Muscle of arm (tissue), 12 donors: Measurements from ENCODE around the gene HIVEP3. TPM values are rescaled to one million over a fixed set of nuclear protein-coding genes. Genes with fewer than 3 reads are reported as not detected.
"Not testable (repeated sequence)": the region's sequence is repeated elsewhere in the genome, so short reads cannot be mapped to it uniquely, and the experiment has no call there.

ENCODE experiments used
- DNase-seq: peaks from one replicate; pipeline ENCODE4 v3.0.0-alpha.2; 2013
- polyA plus RNA-seq, 12 donors: library from polyadenylated mRNA; unstranded; fragments of 120-200 nt; gene quantifications; one replicate each; pipeline ENCODE4 v1.2.1, GENCODE V29; 2013; ENCODE audit not compliant: insufficient read length in 12 of 12

The HIVEP3 gene
- polyA plus RNA-seq, 12 donors = 1.9 to 3.7 (median 2.3) TPM; not detected in 1

DNA sequence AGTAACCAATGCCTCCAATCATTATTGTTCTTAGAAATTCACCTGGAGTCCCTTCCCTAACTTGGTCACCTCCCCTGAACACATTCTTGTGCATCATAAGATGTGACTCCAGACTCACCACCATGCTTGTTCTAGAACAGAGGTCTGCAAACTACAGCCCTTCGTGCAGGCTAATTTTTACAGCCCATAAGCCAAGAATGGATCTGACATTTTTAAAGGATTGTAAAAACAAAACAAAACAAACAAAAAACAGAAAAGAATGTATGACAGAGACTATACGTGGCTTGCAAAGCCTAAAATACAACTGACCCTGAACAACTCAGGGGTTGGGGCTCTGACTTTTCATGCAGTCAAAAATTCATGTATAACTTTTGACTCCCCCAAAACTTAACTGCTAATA, 6.2 kb upstream of the HIVEP3 start:
- no peak for DNase-seq

DNA sequence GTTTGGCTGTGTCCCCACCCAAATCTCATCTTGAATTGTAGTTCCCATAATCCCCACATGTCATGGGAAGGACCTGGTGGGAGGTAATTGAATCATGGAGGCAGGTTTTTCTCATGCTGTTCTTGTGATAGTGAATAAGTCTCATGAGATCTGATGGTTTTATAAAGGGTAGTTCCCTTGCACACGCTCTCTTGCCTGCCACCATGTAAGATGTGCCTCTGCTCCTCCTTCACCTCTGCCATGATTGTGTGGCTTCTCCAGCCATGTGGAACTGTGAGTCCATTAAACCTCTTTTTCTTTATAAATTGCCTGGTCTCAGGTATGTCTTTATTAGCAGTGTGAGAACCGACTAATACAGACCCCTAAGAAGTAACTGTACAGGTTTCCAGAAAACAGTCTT, 2.5 kb upstream of the HIVEP3 start:
- not testable (repeated sequence) for DNase-seq

DNA sequence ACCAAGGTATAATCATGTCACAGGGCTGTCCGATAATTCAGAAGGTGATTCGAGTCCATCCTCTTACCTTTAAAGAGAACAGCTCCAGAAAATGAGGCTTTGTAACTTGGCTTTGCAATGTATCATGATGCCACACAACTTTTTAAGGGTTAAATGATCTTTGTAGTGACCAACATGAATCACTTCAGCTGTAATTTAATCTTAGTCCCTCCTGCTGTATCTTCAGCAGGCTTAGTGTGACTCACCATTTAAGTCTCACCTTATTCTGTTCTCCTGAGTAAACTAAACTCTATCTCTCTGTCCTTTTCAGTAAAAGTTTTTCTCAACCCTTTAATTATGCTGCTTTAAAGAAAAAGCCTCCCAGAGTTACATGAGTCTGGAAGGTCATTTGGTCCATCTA, 1.9 kb upstream of the HIVEP3 start:
- no peak for DNase-seq

DNA sequence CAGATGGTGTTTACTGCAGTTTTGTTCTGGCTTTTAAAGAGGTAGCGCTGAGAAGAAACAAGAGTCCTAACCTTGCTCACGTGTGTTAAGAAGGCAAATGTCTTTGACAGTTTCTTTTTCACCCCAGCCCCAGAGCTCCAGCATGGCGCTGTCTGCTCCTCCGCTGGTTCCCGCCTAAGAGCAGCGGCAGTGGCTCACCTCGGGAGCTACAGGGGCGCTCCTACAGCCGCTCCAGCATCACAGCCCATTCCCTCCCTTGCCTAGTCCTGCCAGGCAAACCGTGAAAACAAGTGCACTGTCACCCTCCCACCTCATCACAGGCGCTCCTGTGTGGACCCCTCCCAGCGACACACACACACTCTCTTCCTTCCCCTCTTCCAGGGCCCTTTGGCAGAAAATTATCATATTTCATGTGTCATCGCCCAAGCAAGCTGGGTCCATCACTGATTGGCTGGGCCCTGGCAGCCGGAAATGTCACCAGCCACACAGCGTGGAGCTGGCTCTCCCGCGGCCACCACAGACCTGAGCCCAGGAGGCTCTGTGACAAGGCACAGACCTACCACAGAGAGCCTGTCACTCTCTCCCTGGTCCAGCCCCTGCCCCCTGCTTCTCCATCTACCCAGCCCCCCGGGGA, 1.2 kb upstream of the HIVEP3 start:
- no peak for DNase-seq

DNA sequence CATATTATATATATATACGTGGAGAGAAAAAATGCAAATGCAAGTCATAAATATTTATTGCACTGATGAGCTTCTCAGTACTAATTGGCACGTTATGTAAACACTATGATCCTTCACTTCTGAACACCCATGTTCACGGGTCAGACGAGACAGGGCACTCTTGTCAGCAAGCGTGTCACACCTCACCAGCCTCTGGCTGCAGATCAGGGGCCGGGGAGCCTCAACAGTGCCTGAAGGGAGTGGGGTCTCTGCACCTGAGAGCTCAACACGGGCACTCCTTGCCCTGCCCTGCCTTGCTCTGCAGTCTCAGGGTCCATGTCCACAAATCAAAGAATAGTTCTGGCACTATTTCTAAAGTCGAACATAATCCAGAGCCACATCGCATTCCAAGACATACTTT, 409 bp upstream of the HIVEP3 start:
- DNase-seq = no peak

DNA sequence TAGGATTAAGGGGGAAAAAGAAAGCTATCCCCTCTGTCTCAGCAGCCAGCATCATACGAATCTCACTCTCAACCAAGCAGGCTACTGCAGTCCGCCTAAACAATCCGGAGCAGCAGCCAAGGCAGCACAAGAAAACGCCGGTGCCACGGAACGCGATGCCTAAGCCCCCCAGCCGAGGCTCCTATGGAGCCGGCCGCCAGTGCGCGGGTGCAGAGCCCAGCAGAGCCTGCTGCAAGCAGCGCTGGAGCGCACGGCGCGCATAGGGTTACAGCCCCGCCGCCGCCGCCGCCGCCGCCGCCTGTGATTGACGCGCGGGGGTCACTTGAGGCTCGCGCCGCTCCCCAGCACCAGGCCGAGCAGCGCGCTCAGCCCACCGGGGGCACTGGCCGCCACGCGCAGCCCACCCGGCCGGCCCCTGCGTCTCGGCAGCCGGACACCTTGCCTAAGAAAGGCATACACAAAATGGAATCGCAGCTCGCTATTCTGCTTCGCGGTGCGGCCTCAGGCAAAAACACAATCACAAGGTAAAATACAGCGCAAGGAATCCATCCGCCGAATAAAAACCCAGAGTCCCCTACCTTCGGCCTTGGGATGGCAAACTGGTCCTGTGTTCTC, 780 bp downstream of the HIVEP3 start:
- no peak for DNase-seq

DNA sequence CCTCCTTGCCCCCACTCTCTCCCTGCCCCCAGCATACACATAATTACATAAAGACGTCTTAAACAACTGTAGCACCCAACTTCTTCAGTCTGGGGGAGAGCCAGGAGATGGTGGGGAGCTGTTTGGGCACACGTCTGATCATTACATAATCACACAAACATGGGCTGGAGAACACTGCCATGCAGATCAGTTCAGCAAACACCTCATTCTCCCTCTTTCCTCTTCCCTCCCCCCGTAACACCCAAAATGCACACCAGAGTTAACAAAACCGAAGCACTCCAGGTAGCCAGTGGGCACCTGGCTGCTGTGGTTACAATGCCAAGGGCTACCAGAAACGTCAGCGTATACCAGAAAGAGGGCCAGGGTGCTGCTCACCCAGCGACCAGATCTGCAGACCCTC, 1.6 kb downstream of the HIVEP3 start:
- DNase-seq = no peak

DNA sequence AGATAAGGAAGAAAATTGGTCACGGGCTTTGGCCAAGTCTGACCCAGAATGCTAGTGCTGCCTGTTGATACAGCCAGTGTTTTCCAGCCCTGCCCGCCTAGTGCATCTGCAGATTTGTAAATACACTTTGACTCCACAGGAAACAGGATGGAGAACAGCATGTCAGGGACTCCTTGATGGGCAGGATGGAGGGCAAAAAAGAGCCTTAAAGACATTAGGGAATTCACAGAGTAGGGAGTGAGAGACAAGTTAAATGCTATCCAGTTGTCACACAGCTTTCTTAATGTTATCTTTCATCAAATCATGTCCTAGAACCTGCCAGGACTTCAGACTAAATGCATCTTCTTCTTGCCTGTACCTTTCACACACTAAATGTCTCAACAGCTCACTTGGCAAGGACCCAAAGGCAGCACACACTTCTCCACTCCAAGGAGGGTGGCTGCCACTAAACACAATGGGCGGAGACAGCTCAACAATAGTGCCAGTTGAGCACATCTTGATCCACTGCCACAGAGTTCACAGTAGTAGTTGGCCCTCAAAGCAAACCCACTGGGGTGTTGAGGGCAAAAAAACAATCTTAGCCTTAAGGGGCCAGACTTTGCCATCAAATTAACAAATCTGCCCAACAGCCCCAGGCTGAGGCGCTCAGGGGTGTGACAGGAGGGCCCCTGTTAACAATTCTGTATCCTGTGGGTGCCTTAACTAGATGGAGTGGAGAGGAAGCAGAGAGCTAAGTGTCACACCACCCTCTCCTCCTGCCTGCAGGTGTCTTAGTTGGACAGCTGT, 2.7 kb downstream of the HIVEP3 start:
- no peak for DNase-seq

DNA sequence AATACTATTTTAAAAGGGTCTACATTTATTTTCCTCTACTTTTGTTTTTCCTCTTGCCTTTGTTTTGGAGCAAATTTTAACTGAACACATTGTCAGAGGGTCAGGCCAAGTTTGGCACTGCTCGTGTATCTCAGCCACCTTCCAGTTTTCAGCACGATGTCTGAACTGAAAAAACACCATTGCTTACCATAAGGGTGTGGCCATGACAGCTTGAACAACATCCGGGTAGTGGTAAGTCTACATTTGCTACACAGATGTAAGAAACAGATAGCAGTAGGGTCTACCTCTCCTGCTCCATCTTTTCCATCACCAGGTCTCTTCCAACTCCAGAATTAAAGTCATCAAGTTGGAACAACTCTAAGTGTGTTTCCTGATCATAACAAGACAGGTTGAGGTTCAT, 4.2 kb downstream of the HIVEP3 start:
- no peak for DNase-seq

DNA sequence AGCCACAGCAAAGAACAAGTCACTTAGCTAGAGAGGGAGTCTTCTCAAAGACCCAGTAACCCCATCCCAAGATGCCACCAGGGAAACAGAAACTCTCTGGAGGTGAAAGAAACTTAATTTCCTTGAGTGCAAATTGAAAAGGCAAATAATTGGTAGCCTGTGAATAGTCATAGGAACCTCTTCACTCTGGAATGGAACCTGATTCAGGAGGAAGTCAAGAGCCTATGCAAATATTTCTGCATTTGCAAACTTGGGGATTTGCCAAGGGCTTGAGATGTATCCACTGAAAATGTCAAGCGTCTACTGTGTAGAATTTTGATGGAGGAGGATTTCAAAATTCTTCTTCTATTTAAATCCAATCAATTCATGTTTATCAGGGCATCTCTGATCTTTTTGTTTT, 5.7 kb downstream of the HIVEP3 start:
- no peak for DNase-seq

DNA sequence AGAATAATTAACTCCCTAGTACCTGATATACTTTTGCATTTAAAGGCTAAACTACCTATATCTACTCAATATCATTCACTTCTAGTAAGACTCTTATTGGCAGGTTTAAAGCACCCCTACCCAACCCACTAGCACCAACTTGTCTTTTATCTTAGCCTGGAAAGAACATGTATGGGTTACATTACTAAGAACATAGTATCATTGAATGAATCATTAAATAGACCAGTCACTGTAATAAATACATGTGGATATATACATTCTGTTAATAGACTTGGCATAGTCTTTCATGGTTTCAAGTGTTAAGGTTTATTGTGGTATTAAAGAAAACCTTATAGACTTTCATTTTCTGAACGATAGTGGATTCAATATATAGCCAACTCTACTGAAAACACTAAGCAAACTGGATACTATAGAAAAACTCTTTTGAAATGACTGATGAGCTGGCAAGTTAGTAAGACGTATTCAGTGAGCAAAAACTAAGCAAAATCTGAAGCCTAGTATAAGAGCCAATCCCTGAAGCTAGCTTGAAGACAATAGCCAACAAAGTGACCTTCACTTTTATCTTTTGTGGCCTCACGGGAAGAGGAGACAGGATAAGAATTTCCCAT, 10.3 kb downstream of the HIVEP3 start:
- DNase-seq = no peak

DNA sequence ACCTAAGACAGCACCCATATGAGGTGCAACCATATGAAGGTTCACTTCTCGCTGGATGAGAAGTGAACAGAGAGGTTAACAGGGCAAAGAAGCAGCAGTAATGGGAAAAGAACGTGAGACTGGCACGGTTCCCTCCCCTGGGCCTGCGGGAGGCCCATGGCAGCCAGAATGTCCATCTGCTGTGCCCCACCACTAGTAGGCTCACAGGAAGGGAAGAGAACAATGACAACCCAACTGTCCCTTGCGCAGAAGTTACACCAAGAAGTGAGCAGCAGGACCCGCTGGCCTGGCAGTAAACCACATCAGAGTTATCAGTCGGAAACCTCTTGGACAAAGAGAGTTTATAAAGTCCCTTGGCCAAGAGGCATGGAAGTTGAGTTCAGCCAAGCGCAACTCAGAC, 11.3 kb downstream of the HIVEP3 start:
- no peak for DNase-seq

DNA sequence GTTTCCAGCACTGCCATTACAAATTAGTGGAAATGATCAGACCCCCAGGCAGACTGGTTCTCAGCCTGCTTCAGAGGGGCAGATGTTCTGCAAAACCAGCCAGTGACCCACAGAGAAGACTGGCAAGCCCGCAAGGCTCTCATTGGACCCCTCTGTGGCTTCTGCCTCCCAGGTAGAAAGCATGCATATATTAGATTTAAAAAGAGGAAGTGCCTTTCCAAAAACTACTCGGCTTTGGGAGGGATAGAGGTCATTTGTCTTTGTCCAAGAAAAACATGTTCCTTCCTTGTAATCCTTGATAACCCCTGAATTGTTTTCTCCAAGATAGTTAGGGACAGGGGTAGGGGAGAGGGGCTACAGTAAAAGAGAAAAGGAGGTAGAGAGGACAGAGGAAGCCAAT, 11.8 kb downstream of the HIVEP3 start:
- DNase-seq = no peak

DNA sequence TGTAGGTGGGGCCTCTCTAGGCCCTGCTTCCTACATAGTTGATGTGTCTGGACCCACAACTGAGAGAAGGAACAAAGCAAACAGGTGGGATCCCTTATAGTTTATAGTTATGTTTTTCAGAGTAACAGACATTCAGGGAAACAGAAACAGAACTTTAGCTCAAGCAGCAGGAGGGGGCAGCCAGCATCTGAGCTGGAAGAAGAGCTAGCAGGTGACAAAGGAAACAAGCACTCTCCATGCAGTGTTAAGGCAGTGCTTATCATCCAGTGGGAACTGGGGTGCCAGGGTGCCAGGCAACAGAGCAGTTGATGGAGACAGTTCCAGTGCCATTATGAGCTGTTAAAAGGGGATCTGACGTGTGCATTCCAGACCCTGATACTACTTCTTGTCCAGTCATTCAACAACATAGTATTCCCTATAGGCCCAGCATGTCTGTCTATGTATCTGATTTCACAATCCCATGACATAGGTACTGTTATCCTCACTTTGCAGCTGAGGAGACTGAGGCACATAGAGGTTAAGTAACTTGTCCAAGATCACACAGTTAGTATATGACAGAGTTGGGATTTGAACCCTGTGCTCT, 13.5 kb downstream of the HIVEP3 start:
- no peak for DNase-seq

DNA sequence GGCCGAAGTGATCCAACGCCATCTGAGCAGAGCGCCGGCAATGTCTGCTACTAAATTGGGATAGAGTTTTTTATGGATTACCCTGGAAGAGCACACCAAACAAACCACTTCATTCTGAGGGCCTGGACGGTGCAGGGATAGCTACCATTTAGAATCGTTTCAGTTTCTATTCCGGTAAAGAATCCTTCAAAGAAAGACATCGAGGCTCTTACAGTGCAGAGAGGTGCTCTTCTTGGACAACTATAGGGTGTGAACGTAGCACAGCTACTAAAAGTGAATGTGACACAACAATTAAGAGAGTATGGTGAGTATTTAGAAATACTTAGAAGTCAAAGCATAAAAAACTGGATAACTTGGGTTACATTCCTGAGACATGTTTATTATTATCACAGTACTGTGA, 16.1 kb downstream of the HIVEP3 start:
- DNase-seq = no peak

DNA sequence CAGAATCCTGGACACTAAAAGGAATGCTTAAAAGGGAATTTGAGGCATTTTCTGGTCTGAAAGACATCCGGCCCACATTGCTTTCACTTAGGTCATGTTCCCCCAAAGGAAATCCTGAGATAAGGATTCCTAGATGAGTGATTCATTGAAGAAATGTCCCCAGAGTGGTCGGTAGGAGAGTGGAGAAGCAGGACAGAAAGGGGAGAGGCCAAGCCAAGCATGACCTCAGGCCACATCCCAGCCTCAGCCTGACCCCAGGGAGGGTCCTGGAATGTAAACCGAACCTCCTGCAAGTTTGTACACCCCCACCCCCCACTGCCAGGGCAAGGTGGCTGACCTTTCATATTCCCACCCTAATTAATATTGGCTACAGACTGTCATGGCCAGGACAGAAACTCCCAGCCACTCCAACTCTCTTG, 16.6 kb downstream of the HIVEP3 start:
- no peak for DNase-seq

DNA sequence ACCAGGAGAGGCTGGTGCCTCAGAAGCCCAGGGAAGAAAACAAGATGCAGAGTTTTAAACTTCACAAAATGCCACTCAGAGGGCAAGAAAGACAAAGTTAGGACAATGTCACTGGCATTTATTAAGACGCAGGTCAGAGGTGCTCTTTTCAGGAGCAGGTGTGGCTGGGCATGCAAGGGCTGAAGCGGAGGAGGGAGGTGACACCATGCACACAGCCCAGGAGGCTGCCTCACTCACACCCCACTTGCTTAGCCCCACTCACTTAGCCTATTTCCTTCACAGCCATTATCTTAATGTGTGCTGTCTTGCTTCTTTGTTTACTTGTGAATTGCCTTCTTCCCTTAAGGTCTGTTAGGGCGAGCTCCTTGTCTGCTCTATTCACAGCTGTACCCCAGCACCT, 17.2 kb downstream of the HIVEP3 start:
- no peak for DNase-seq

DNA sequence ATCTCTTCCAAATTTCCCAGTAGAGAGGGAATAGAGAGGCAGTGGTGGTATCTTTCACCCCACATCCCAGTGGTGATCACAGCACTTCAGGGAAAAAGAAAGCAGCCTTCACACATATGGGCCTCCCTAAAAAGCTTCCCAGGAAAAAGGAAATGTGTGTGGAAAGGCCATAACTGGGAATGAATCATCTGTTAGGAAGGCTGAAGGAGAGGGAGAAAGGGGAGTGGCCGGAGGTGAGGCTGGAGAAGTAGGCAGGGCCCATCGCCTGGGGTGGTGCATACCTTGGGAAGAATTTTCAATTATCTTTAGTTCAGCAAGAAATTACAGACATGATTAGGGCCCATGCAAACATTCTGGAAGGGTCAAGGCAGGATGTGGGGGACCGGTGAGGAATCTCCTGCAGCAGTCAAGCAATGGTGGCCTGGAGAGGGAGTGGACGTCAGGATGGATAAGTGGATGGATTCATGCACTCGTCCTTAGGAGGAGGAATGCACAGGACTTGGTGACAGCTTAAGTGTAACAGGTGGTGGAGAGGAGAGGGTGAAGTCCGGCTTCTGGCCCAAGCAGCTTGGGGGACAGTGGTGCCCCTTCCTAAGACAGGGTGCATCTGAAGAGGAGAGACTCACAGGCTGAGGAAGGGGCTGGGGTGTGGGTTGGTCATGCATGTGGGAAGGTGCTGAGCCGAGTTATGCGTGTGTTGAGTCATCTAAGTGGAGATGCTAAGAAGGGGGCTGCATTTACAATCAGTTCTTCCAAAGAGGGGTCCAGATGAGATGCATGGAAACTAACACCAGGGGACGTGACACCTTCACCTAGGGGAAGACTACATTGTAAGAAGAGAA, 17.9 kb downstream of the HIVEP3 start:
- no peak for DNase-seq

DNA sequence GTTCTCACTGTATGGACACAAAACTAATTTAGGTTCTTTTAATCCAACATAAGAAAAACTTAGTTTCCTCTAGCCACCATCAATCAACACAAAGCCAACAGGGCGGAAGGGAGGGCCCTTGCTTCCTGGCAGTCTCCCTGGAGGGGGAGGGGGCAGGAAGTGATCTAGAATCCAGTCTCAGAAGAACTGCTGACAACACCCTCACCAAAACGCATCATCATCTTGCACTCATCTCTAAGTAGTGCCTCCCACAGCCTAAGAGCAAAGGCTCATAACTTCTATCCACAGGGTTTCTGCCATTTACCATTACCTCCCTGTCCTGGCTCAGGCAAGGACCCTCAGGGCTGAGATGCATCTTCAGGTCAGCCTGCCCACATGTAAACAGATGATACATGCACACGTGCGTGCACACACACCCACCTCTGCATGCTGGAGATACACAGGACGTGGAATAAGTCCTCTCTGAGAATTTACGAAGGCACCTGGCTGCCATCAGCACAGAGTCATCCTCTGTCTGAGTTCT, 20.5 kb downstream of the HIVEP3 start:
- DNase-seq = no peak

DNA sequence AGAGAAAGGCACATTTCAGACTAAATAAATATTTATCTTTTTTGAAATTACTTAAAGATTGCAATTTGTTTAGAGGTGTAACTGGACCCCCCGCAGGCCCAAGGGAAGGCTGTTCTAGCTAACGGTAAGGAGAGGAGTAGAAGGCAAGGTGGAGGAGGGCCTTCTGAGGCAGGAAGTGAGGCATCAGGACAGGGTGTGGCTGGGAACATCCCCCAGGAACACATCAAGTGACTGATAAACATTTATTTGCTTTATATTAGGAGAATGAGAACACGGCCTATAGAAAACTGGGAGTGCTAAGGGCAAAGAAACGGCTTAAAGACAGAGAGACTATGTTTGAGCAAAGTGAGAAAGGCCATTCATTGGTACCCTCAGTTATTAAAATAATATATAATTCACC, 23.2 kb downstream of the HIVEP3 start:
- DNase-seq = no peak

DNA sequence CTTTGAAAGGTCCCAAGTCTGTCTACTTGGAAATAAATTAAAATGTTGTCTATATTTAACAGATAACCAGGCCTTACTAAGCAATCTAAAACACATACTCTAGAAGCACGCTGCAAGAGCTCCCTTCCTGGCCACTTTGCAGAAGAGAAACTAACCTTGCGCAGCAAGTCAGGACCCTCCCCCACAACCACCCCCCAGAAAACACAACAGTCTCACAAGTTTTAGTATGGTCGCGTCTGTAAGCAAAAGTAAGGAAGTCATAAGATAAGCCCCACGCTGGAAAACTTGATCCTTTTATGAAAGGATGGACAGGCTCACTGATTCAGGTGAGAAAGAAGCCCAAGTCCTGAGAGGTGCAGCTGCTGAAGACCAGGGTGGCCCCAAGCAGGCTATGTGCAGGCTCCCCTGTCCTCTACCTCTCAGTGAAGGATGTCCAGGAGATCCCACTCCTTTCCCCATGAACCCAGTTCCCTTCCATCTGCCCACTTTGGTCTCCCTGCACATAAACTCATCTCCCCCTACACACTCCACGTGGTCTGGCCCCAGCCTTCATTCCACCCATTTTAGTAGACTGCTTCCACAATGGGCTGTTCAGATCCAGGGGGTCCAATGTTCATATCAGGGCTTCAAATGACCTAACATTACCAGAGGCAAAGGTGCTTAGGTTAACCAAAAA, 23.8 kb downstream of the HIVEP3 start:
- DNase-seq = no peak
